ENCODE data around the gene ZNF331. TPM values are rescaled to one million over a fixed set of nuclear protein-coding genes. Genes with fewer than 3 reads are reported as not detected.

ZNF331 gene
- total and polyA plus RNA-seq, 2 of the 8 experiments (the other 6 are each of a cell fraction or from before 2014, with no cell fraction given) = 30.0 to 44.1 TPM

- TF ChIP-seq EGR1 (IDR thresholded peaks at IDR 0.05; ENCODE audit: borderline replicate concordance, low read depth, low read length) = no peak
- TF ChIP-seq KDM4A (IDR thresholded peaks at IDR 0.05; ENCODE audit: low read depth, low read length, severe bottlenecking) = no peak
- TF ChIP-seq SIN3A (conservative IDR thresholded peaks at IDR 0.05 in 1 of 2, IDR thresholded peaks at IDR 0.05 in 1 of 2; ENCODE audit: low read depth in 1 of 2, low read length in 2 of 2) = no peak
- TF ChIP-seq RXRA (IDR thresholded peaks at IDR 0.05; ENCODE audit: insufficient read depth, low read depth, low read length) = no peak
- TF ChIP-seq FOSL1 (IDR thresholded peaks at IDR 0.05; ENCODE audit: insufficient read depth, low read depth, low read length) = no peak
- TF ChIP-seq RBBP5 (IDR thresholded peaks at IDR 0.05; ENCODE audit: borderline replicate concordance, low read depth, low read length) = no peak
- no peak for TF ChIP-seq KDM5A (IDR thresholded peaks at IDR 0.05; ENCODE audit: low read length)
- no peak for TF ChIP-seq CHD1 (IDR thresholded peaks at IDR 0.05; ENCODE audit: low read depth, low read length)
- TF ChIP-seq RFX5 (IDR thresholded peaks at IDR 0.05; ENCODE audit: borderline replicate concordance, low read depth, low read length) = no peak
- TF ChIP-seq PHF8 (conservative IDR thresholded peaks at IDR 0.05; ENCODE audit: low read depth, low read length) = no peak
These were observed 11.4 kb downstream of the ZNF331 start (continued) for GRCh38 chr19:53549340-53549739.

Data from H1 (cell line).